ENCODE measurements around the gene ATP2B2.

Gene ATP2B2

DNA sequence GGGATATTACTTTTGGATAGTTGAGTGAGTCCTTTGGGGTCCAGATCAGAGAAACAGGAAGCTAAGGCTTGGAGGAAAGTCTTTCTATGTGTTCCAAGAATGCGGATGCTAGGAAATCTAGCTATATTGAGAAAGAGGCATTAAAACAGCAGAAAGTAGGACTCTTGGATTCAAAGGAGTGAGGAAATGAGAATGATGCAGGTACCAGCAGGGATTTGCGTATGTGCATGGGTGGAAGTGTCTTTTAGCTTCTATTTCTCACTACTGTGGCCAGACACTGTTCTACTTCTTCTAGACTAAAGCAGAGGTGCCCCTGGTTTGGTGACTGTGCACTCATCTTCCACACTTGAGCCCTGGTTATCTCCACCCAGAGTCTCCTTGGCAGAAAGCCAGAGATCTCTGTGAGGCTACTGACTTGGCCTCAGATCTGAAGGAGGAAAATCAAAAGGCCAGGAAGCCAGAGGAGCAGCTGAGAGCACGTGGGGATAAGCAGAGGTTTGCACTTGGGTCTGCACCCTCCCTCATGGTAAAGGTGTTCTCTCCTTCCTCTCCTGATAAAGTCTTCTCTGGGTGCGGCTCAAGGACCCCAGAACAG lies 44.3 kb downstream of the ATP2B2 start:
- no peaks in the 10 kb centered on the region for H3K9me3 ChIP-seq (ENCODE audit: control insufficient read depth, insufficient read depth, low read depth, low read length)
- POLR2A ChIA-PET = no interaction called here
- H3K27ac ChIP-seq (ENCODE audit: extremely low read depth, low read depth, low read length) = no peak overlapping the region
- H3K4me1 ChIP-seq (ENCODE audit: control insufficient read depth, insufficient read depth, low read length) = no peaks in the 10 kb centered on the region
- H3K4me3 ChIP-seq (ENCODE audit: low read depth, low read length) = no peak overlapping the region
- H3K36me3 ChIP-seq (ENCODE audit: control insufficient read depth in 2 of 2, insufficient read depth in 1 of 2, low read length in 2 of 2) = no peaks in the 10 kb centered on the region
- TF ChIP-seq, protein P1, sequence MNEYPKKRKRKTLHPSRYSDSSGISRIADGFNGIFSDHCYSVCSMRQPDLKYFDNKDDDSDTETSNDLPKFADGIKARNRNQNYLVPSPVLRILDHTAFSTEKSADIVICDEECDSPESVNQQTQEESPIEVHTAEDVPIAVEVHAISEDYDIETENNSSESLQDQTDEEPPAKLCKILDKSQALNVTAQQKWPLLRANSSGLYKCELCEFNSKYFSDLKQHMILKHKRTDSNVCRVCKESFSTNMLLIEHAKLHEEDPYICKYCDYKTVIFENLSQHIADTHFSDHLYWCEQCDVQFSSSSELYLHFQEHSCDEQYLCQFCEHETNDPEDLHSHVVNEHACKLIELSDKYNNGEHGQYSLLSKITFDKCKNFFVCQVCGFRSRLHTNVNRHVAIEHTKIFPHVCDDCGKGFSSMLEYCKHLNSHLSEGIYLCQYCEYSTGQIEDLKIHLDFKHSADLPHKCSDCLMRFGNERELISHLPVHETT (tag by site-specific recombination; IDR thresholded peaks at IDR 0.05) = no peak
- TF ChIP-seq ZNF747 (tag by site-specific recombination; IDR thresholded peaks at IDR 0.05) (no peak), KLF10 (tag by site-specific recombination; IDR thresholded peaks at IDR 0.05) (no peak), ZNF157 (tag by site-specific recombination; IDR thresholded peaks at IDR 0.05) (no peak), ZNF223 (tag by site-specific recombination; IDR thresholded peaks at IDR 0.05) (no peak), ZNF394 (tag by site-specific recombination; IDR thresholded peaks at IDR 0.05; ENCODE audit: borderline replicate concordance) (no peak), ZFP41 (tag by site-specific recombination; IDR thresholded peaks at IDR 0.05; ENCODE audit: borderline replicate concordance) (no peak), ZNF239 (tag by site-specific recombination; IDR thresholded peaks at IDR 0.05) (no peak), MYNN (tag by site-specific recombination; IDR thresholded peaks at IDR 0.05; ENCODE audit: borderline replicate concordance) (no peak), ZNF169 (tag by site-specific recombination; IDR thresholded peaks at IDR 0.05) (no peak), GLI2 (tag by site-specific recombination; IDR thresholded peaks at IDR 0.05; ENCODE audit: borderline replicate concordance, low read depth) (no peak), ZSCAN23 (tag by site-specific recombination; IDR thresholded peaks at IDR 0.05) (no peak), ZNF37A (tag by site-specific recombination; IDR thresholded peaks at IDR 0.05) (no peak), ZNF112 (tag by site-specific recombination; IDR thresholded peaks at IDR 0.05) (no peak), ZNF529 (tag by site-specific recombination; IDR thresholded peaks at IDR 0.05; ENCODE audit: insufficient replicate concordance) (no peak)
- TF ChIP-seq, protein P2, sequence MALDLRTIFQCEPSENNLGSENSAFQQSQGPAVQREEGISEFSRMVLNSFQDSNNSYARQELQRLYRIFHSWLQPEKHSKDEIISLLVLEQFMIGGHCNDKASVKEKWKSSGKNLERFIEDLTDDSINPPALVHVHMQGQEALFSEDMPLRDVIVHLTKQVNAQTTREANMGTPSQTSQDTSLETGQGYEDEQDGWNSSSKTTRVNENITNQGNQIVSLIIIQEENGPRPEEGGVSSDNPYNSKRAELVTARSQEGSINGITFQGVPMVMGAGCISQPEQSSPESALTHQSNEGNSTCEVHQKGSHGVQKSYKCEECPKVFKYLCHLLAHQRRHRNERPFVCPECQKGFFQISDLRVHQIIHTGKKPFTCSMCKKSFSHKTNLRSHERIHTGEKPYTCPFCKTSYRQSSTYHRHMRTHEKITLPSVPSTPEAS (tag by site-specific recombination; IDR thresholded peaks at IDR 0.05) = no peak
- TF ChIP-seq, protein P3, sequence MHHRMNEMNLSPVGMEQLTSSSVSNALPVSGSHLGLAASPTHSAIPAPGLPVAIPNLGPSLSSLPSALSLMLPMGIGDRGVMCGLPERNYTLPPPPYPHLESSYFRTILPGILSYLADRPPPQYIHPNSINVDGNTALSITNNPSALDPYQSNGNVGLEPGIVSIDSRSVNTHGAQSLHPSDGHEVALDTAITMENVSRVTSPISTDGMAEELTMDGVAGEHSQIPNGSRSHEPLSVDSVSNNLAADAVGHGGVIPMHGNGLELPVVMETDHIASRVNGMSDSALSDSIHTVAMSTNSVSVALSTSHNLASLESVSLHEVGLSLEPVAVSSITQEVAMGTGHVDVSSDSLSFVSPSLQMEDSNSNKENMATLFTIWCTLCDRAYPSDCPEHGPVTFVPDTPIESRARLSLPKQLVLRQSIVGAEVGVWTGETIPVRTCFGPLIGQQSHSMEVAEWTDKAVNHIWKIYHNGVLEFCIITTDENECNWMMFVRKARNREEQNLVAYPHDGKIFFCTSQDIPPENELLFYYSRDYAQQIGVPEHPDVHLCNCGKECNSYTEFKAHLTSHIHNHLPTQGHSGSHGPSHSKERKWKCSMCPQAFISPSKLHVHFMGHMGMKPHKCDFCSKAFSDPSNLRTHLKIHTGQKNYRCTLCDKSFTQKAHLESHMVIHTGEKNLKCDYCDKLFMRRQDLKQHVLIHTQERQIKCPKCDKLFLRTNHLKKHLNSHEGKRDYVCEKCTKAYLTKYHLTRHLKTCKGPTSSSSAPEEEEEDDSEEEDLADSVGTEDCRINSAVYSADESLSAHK (tag by site-specific recombination; IDR thresholded peaks at IDR 0.05) = no peak
- TF ChIP-seq, protein P4, sequence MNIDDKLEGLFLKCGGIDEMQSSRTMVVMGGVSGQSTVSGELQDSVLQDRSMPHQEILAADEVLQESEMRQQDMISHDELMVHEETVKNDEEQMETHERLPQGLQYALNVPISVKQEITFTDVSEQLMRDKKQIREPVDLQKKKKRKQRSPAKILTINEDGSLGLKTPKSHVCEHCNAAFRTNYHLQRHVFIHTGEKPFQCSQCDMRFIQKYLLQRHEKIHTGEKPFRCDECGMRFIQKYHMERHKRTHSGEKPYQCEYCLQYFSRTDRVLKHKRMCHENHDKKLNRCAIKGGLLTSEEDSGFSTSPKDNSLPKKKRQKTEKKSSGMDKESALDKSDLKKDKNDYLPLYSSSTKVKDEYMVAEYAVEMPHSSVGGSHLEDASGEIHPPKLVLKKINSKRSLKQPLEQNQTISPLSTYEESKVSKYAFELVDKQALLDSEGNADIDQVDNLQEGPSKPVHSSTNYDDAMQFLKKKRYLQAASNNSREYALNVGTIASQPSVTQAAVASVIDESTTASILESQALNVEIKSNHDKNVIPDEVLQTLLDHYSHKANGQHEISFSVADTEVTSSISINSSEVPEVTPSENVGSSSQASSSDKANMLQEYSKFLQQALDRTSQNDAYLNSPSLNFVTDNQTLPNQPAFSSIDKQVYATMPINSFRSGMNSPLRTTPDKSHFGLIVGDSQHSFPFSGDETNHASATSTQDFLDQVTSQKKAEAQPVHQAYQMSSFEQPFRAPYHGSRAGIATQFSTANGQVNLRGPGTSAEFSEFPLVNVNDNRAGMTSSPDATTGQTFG (tag by site-specific recombination; IDR thresholded peaks at IDR 0.05; ENCODE audit: borderline replicate concordance) = no peak
- CTCF ChIA-PET = interaction anchor here (0.7 kb wide), 1 partner anchor 113 kb away, joined by 3 read pairs; no protein-coding TSS in a partner anchor
